Naive thymus-derived CD8-positive, alpha-beta T cell (primary cell): ENCODE measurements around the gene TK2. TPM values are rescaled to one million over a fixed set of nuclear protein-coding genes. Genes with fewer than 3 reads are reported as not detected.
A peak's percentile ranks its signal among the peaks of the same experiment; 100 is the strongest.
"Not testable (repeated sequence)": the region's sequence is repeated elsewhere in the genome, so short reads cannot be mapped to it uniquely, and the experiment has no call there.

Source experiments
- ATAC-seq, 2 donors: fragments of 150-1000 bp; cut with Tn5 transposase in 1 of 2; sonication (Bioruptor Pico), chemical (Tn5 transposase) in 1 of 2; 1 replicate in 1 of 2; 2 replicates in 1 of 2; pipeline ENCODE4 v1.10.0; 2021; ENCODE audit warnings: mild to moderate bottlenecking in 2 of 2, moderate library complexity in 2 of 2
- POLR2A ChIA-PET: fragments of 350-600 bp; sonication (Branson Sonifier 250); formaldehyde crosslinking; loops from one replicate; lab custom pipeline; 2021; ENCODE audit warnings: antibody characterized with exemption; lab: Charles Lee
- DNase-seq, 10 donors: peaks; one replicate each; pipeline versions ENCODE4 v3.0.0 to v3.0.0-alpha.2; 2020 to 2022
- H3K27ac Mint-ChIP-seq, 10 donors: one replicate each; pipeline ENCODE4 v1.8.0; 2020 to 2022; ENCODE audit warnings: mild to moderate bottlenecking in 10 of 10, mixed read lengths in 10 of 10, moderate library complexity in 4 of 10, inconsistent platforms in 1 of 10
- H3K27me3 Mint-ChIP-seq, 5 donors: one replicate each; pipeline ENCODE4 v1.8.0; 2021 to 2022; ENCODE audit warnings: mixed read lengths in 5 of 5
- H3K36me3 Mint-ChIP-seq, 3 donors: one replicate each; pipeline ENCODE4 v1.8.0; 2020 to 2022; ENCODE audit warnings: mixed read lengths in 3 of 3, mild to moderate bottlenecking in 2 of 3, inconsistent platforms in 1 of 3
- H3K4me1 Mint-ChIP-seq, 4 donors: one replicate each; pipeline ENCODE4 v1.8.0; 2021 to 2022; ENCODE audit warnings: mixed read lengths in 4 of 4
- H3K4me3 Mint-ChIP-seq, 10 donors: one replicate each; pipeline ENCODE4 v1.8.0; 2020 to 2022; ENCODE audit warnings: mild to moderate bottlenecking in 10 of 10, mixed read lengths in 10 of 10, moderate library complexity in 6 of 10, inconsistent platforms in 1 of 10
- H3K9me3 Mint-ChIP-seq, 9 donors: one replicate each; pipeline ENCODE4 v1.8.0; 2020 to 2022; ENCODE audit warnings: mixed read lengths in 9 of 9, mild to moderate bottlenecking in 3 of 9, inconsistent platforms in 1 of 9, moderate library complexity in 1 of 9
- polyA plus RNA-seq, 3 donors: library from polyadenylated mRNA; unstranded; fragments of 300-500 nt; fragmentation: Illumina TruSeq; gene quantifications; one replicate each; pipeline ENCODE4 v1.2.3, GENCODE V29; 2021
- total RNA-seq, 8 experiments: library from RNA in 2 of 8; stranded (reverse) in 2 of 8; gene quantifications; one replicate each; pipeline ENCODE4 v1.2.3 and lab custom pipeline; 2021 to 2026

The TK2 gene
- total and polyA plus RNA-seq, 5 experiments from 2014 or later: 1.9 to 8.7 (median 4.0) TPM

- no peaks in the 10 kb centered on the region for H3K27me3 Mint-ChIP-seq
- peaks cover 0 to 27% (median 10%) of the 10 kb centered on the region in 3 donors for H3K36me3 Mint-ChIP-seq
- ATAC-seq (no peak), DNase-seq (no peak)
- H3K4me1 Mint-ChIP-seq: peaks cover 0 to 9% (median 2%) of the 10 kb centered on the region in 4 donors
- POLR2A ChIA-PET: interaction anchor here (1.2 kb wide), 1 partner anchor 17 kb away, joined by 4 read pairs; the partner anchor contains the start of gene CKLF
- H3K4me3 Mint-ChIP-seq: no peak overlapping the region
- peak overlapping the region in 4 of 10 donors; percentile 3 to 46 (median 9) for H3K27ac Mint-ChIP-seq
- no peaks in the 10 kb centered on the region for H3K9me3 Mint-ChIP-seq
Observed at GRCh38 chr16:66569827-66570405, 20.0 kb upstream of the TK2 start.

GRCh38 chr16:66569131-66569530, 19.2 kb upstream of the TK2 start:
- Mint-ChIP-seq H3K27me3 (no peaks in the 10 kb centered on the region), H3K9me3 (no peaks in the 10 kb centered on the region), H3K4me1 (peaks cover 0 to 9% (median 3%) of the 10 kb centered on the region in 4 donors), H3K27ac (peak overlapping the region in 4 of 10 donors; percentile 5 to 54 (median 30)), H3K4me3 (no peak overlapping the region), H3K36me3 (peaks cover 0 to 32% (median 10%) of the 10 kb centered on the region in 3 donors)
- no peak for ATAC-seq
- DNase-seq: no peak
- POLR2A ChIA-PET: interaction anchor here (0.7 kb wide), 1 partner anchor 435 kb away, joined by 4 read pairs; no protein-coding TSS in a partner anchor

DNA sequence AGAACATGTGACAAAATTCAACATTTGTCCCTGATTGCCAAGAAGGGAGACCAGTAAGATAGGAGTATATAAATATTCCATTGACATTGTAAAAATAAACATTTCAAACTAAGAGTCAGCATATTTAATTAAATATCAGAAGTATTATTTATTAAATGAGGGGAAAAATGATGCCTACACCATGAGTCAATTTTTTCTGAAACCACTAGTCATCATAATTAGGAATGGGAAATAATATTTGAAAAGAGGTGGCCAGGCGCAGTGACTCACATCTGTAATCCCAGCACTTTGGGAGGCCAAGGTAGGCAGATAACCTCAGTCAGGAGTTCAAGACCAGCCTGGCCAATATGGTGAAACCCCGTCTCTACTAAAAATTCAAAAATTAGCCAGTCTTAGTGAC, 18.4 kb upstream of the TK2 start:
- Mint-ChIP-seq H3K27ac (peak overlapping the region in 1 of 10 donors; percentile 44), H3K36me3 (peaks cover 0 to 40% (median 10%) of the 10 kb centered on the region in 3 donors), H3K9me3 (no peaks in the 10 kb centered on the region), H3K4me3 (no peak overlapping the region), H3K4me1 (peaks cover 0 to 13% (median 6%) of the 10 kb centered on the region in 4 donors), H3K27me3 (no peaks in the 10 kb centered on the region)
- ATAC-seq (no peak), DNase-seq (no peak)
- POLR2A ChIA-PET: no interaction called here

- H3K27me3 Mint-ChIP-seq, H3K4me3 Mint-ChIP-seq, H3K9me3 Mint-ChIP-seq, POLR2A ChIA-PET, ATAC-seq, DNase-seq: not testable (repeated sequence)
- Mint-ChIP-seq H3K27ac (peak overlapping the region in 3 of 10 donors; percentile 27 to 81 (median 44)), H3K4me1 (peaks cover 0 to 24% (median 11%) of the 10 kb centered on the region in 4 donors), H3K36me3 (peaks cover 0 to 44% (median 10%) of the 10 kb centered on the region in 3 donors)
Observed at GRCh38 chr16:66567270-66567669, 17.3 kb upstream of the TK2 start.

GRCh38 chr16:66566051-66566901, 16.4 kb upstream of the TK2 start, which contains the start of gene CMTM1:
CMTM1 (plus strand) TSS chr16:66566439; CDS start chr16:66566514, 75 bp downstream.
- H3K4me1 Mint-ChIP-seq: peaks cover 7 to 29% (median 15%) of the 10 kb centered on the region in 4 donors
- no peak for DNase-seq
- peak within 1 kb of the TSS in 5 of 10 donors; percentile 27 to 56 (median 39) for H3K27ac Mint-ChIP-seq
- peaks cover 0 to 50% (median 10%) of the 10 kb centered on the region in 3 donors for H3K36me3 Mint-ChIP-seq
- no peaks in the 10 kb centered on the region for H3K27me3 Mint-ChIP-seq
- no peak for ATAC-seq
- no peak within 1 kb of the TSS for H3K4me3 Mint-ChIP-seq
- POLR2A ChIA-PET: no interaction called here
- no peaks in the 10 kb centered on the region for H3K9me3 Mint-ChIP-seq

- POLR2A ChIA-PET: interaction anchor here (1.1 to 4.1 kb wide), 2 partner anchors 12 to 25 kb away, joined by 4 to 28 read pairs; partner anchors contain the start of gene CKLF
Observed at GRCh38 chr16:66563574-66564334, 13.8 kb upstream of the TK2 start.

DNA sequence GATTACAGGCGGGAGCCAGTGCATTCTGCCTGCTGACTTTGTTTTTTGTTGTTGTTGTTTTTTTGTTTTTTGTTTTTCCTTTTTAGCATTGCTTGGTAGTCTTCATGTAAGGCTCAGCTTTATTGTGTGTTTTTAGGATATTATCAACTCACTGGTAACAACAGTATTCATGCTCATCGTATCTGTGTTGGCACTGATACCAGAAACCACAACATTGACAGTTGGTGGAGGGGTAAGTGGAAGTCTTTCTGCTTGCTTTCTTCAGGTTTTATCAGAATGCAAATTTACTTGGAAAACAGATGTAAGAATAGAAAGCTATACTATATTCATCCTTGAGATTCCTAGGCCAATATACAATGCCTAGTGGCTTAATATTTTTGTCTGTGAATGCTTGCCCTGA, 13.1 kb upstream of the TK2 start:
- Mint-ChIP-seq H3K27me3 (no peaks in the 10 kb centered on the region), H3K36me3 (peaks cover 0 to 76% (median 10%) of the 10 kb centered on the region in 3 donors), H3K27ac (peak overlapping the region in 8 of 10 donors; percentile 12 to 81 (median 40)), H3K9me3 (no peaks in the 10 kb centered on the region), H3K4me1 (peaks cover 13 to 51% (median 38%) of the 10 kb centered on the region in 4 donors), H3K4me3 (peak overlapping the region in 1 of 10 donors; percentile 43)
- ATAC-seq (no peak), DNase-seq (no peak)
- POLR2A ChIA-PET: interaction anchor here (0.9 to 4.1 kb wide), 4 partner anchors 11 to 41 kb away, joined by 3 to 28 read pairs (median 8); partner anchors contain the start of gene CKLF

More at GRCh38 chr16:66563574-66564334, 13.8 kb upstream of the TK2 start:
- Mint-ChIP-seq H3K36me3 (peaks cover 0 to 70% (median 10%) of the 10 kb centered on the region in 3 donors), H3K9me3 (no peaks in the 10 kb centered on the region), H3K4me1 (peaks cover 13 to 45% (median 35%) of the 10 kb centered on the region in 4 donors), H3K4me3 (no peak overlapping the region), H3K27ac (peak overlapping the region in 5 of 10 donors; percentile 27 to 81 (median 46)), H3K27me3 (no peaks in the 10 kb centered on the region)
- ATAC-seq: no peak
- no peak for DNase-seq

- H3K27ac Mint-ChIP-seq: peak overlapping the region in 7 of 10 donors; percentile 18 to 81 (median 59)
- no peaks in the 10 kb centered on the region for H3K9me3 Mint-ChIP-seq
- peak in 1 of 2 donors; percentile 49 for ATAC-seq
- POLR2A ChIA-PET: interaction anchor here (0.9 to 4.1 kb wide), 4 partner anchors 10 to 41 kb away, joined by 3 to 28 read pairs (median 8); partner anchors contain the start of gene CKLF
- DNase-seq: peak in 3 of 10 donors; percentile 29 to 52 (median 38)
- no peaks in the 10 kb centered on the region for H3K27me3 Mint-ChIP-seq
- H3K36me3 Mint-ChIP-seq: peaks cover 0 to 75% (median 4%) of the 10 kb centered on the region in 3 donors
- H3K4me1 Mint-ChIP-seq: peaks cover 15 to 57% (median 43%) of the 10 kb centered on the region in 4 donors
- peak overlapping the region in 2 of 10 donors; percentile 38 to 43 for H3K4me3 Mint-ChIP-seq
Observed at GRCh38 chr16:66562409-66562808, 12.5 kb upstream of the TK2 start.

DNA sequence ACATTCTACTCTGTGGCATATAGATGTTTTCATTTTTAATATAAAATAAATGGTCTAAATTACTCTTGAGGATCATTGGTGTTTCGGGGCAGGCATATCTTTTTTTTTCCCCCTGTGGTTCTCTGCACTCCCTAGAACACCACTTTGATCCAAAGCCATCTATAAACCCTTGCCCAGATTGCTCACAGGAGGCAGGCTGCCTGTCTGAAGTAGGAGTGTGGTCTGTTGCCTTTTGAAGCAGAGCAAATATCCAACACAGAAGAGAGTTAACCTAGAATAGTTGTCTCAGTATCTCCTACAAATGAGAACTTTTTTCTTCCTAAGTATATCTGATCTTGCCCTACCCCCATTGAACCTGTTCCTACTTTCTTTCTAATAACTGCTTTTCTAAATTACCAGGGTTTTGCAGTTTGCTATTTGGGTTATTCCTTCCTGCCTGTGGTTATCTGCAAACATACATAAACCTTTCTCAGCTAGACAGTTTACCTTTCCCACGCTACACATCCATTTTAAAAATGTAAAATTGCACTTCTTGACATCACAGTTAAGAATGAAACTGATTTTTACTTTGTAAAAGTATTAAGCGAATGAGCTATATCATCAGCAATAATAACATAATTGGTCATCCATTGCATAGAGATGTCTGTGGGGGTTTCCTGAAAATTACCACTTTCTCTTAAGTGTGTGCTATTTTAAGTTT, 11.6 kb upstream of the TK2 start:
- Mint-ChIP-seq H3K27me3 (no peaks in the 10 kb centered on the region), H3K9me3 (no peaks in the 10 kb centered on the region), H3K4me3 (peak overlapping the region in 2 of 10 donors; percentile 15 to 37), H3K4me1 (peaks cover 16 to 59% (median 45%) of the 10 kb centered on the region in 4 donors), H3K36me3 (peaks cover 0 to 70% (median 0%) of the 10 kb centered on the region in 3 donors), H3K27ac (peak overlapping the region in 7 of 10 donors; percentile 32 to 83 (median 60))
- POLR2A ChIA-PET: interaction anchor here (1.2 to 4.1 kb wide), 3 partner anchors 9 to 42 kb away, joined by 4 to 28 read pairs (median 13); partner anchors contain the start of gene CKLF
- DNase-seq (no peak), ATAC-seq (no peak)

GRCh38 chr16:66560107-66560506, 10.2 kb upstream of the TK2 start:
- POLR2A ChIA-PET: no interaction called here

DNA sequence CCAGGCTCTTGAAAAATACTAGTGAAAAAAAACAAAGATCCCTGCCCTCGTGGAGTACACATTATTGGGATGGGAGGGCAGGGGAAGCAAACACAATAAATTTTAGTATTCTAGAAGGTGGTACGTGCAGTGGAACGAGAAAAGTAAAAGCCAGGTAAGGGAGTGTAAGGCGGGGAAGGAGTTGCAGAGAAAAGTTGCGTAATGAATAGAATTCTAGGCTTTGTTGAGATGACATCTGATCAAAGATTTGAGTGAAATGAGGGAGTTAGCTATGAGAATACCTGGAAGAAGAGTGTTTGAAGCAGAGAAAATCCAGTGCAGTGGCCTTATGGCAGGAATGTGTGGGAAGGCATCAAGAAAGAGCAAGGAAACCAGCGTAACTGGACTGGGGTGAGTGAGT, 4.6 kb upstream of the TK2 start:
- DNase-seq (no peak), ATAC-seq (no peak)
- H3K36me3 Mint-ChIP-seq: peaks cover 0 to 38% (median 0%) of the 10 kb centered on the region in 3 donors
- peaks cover 0 to 2% (median 0%) of the 10 kb centered on the region in 5 donors for H3K27me3 Mint-ChIP-seq
- peak overlapping the region in 8 of 10 donors; percentile 35 to 99 (median 95) for H3K4me3 Mint-ChIP-seq
- peaks cover 0 to 1% (median 0%) of the 10 kb centered on the region in 9 donors for H3K9me3 Mint-ChIP-seq
- H3K4me1 Mint-ChIP-seq: peaks cover 48 to 80% (median 71%) of the 10 kb centered on the region in 4 donors
- POLR2A ChIA-PET: interaction anchor here (14.3 kb wide), 1 partner anchor 30 kb away, joined by 213 read pairs; no protein-coding TSS in a partner anchor
- H3K27ac Mint-ChIP-seq: peak overlapping the region in 9 of 10 donors; percentile 11 to 96 (median 54)

More at GRCh38 chr16:66560107-66560506, 10.2 kb upstream of the TK2 start:
- DNase-seq: no peak
- no peak for ATAC-seq
- Mint-ChIP-seq H3K4me3 (no peak overlapping the region), H3K27ac (peak overlapping the region in 9 of 10 donors; percentile 5 to 83 (median 20)), H3K9me3 (no peaks in the 10 kb centered on the region), H3K4me1 (peaks cover 28 to 72% (median 59%) of the 10 kb centered on the region in 4 donors), H3K36me3 (peaks cover 0 to 69% (median 0%) of the 10 kb centered on the region in 3 donors), H3K27me3 (no peaks in the 10 kb centered on the region)
